Stimulated activated CD8-positive, alpha-beta memory T cell treated with anti-CD3 and anti-CD28 coated beads, Interleukin-12 subunit alpha, Interleukin-12 subunit beta, amount 100 ng/mL, for 1 hour (primary cell): ENCODE measurements around the gene BICDL2.

Source experiments
- DNase-seq: peaks from one replicate; pipeline ENCODE4 v3.0.0-alpha.2; 2020; ENCODE audit warnings: low read depth

BICDL2 gene

DNA sequence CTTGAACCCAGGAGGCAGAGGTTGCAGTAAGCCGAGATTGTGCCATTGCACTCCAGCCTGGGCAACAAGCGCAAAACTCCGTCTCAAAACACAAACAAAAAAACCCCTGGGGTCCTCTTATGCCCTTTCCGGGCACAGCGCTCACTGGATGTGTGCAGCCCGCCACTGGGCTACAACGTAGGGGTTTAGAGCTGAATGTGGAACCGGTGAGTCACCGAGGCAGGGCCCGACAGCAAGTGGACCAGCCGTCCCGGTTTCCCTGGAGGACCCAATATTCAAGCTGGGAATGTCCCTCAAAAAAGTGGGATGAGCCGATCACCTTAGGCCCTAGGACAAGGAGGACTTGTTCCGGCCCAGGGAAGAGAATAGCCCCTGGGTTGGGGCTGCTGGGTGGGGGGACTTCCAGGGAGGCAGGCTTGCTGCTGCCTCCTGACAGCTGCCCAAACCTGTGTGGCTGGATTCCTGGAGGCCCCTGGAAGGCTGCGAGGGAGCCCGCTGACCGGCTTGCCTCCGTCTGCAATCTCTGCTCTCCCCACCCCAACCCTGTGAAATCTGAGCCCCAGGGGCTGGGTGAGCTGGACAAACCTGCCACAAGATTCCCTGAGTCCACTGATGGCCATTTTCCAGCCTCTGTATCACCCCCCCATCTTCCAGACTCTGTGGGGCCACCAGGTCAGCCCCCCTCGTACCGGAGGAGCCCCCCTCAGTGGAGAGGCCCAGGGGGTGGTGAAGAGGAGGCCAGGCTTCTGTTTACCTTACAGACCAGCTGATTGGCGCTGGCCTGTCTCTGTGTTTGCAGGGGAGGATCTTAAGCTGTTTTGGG is 27.0 kb downstream of the BICDL2 start:
- DNase-seq = no peak

DNA sequence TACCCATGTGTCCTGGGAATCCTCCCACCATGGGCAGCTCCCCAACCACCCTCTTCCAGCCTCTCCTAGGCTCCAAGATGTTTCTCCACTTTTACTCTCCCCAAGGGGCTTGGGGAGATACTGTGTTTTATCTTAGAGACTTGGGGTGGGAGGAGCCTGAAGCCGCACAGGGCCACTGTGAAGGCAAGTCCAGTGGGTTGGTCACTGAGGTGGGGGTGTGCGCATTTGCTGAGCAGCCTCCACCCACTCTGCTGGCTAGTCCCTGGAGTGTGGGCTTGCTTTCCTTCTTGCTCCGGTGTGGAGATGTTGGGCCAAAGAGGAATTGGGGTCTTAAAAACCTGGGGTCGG is 28.1 kb downstream of the BICDL2 start:
- no peak for DNase-seq

- no peak for DNase-seq
These were observed 28.6 kb downstream of the BICDL2 start for GRCh38 chr16:3007957-3008689.

DNA sequence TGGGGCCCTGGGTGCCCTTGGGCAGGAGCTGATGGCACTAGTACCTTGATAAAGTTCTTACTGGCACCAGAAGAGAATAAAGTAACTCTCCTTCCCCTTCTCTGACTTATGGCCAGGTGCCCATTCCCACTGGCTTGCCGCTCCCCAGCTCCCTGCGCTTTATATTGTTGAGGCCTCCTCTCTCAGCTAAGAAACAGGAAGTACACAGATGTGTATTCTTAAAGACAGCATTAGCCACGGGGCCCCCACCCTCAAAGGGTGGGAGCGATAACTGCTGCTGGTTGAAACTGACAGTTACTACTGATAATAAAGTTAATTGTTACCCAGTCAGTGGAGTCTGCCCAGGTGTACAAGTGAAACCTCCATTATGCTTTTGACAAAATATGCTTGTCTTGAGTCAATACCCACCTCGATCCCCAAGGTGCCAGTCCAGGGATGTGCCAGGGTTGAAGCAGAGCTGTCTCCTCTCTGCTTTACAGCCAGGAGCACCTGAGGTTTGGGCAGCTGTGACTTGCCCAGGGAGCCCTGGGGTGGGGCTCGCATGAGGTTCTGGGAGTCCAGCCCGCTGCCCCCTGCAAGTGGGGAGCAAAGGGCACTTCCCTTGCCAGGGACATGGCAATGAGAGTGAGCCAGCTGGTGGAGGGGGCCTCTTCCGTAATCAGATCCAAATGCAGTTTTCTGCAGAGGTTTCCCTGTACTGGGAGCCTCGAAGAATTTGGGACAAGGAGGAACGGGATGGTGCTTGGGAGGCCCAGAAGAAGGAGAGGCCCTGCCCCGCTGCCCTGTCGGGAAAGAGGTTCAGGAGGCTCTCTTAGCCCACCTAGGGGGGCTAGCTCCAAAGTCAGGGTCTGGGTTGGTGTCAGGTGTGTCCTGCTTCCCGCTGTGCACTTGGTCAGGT is 29.4 kb downstream of the BICDL2 start:
- DNase-seq = no peak

DNA sequence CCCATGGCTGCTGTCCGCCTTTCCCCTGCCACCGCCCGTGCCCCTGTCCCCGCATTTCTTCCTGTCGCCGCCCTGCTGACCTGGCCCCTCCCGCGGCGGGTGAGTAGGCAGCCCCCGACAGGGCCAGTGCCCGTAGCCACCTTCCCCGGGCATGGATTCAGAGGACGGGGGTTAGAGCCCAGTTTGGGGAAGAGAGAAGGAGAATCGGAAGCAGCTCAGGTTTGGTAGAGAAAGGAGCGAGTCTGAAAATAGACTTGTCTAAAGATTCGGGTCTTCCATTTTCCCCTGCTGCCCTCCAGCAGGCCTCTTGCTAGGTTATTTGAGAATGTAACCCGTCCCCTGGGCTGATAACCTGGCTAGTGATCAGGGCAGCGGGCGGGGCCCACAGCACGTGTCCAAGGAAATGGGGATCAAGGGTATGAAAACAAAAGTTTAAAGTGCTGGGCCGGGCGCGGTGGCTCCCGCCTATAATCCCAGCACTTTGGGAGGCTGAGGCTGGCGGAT is 31.9 kb downstream of the BICDL2 start:
- DNase-seq = no peak

- no peak for DNase-seq
These were observed 32.4 kb downstream of the BICDL2 start for GRCh38 chr16:3004319-3004718.

DNA sequence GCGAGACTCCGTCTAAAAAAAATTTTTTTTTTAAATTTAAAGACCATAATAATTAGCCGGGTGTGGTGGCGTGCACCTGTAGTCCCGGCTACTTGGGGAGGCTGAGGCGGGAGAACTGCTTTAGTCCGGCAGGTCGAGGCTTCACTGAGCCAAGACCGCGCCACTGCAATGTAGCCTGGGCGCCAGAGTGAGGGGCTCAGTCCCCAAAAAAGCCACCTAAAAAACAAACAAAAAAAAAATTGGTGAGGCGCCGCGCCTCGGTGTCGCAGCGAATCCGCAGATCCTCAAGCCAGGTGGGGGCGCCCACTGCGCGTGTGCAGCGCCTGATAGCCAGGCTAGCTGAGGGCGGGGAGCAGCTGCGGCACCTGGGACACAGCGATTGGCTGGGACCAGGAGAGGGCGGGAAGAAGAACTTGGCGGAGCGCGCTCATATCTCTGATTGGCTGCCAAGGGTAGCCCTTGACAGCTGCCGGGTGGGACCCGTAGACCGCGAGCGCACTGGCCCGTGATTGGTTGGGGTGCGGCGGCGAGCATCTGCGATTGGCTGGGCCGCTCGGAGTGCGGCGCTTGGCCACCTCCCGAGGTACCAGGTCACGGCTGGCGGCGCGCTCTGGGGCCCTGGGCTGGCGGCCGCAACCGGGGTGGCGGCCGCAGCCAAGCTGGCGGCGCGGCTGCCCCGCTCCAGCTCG is 33.0 kb downstream of the BICDL2 start:
- peak; percentile 94 for DNase-seq

GRCh38 chr16:3001316-3001715 is 35.4 kb downstream of the BICDL2 start:
- no peak for DNase-seq

DNA sequence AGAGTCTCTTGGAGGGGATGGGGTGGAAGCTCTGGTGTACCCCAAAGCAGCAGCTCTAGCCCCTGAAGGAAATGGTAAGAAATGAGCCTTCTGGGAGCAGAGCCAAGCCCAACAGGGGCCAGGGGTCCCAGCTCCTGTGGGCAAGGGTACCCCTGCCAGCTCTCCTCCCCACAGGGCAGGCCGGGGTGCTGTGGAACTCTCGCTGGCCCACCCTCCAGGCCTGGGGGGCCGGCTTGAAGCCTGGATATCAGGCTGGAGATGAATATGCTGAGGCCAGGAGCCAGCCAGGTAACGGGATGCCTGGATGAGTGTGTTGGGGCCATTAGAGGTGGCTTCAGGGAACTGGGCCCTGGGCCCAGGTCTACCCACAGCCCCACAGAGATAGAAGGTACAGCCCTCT is 36.2 kb downstream of the BICDL2 start:
- no peak for DNase-seq

DNA sequence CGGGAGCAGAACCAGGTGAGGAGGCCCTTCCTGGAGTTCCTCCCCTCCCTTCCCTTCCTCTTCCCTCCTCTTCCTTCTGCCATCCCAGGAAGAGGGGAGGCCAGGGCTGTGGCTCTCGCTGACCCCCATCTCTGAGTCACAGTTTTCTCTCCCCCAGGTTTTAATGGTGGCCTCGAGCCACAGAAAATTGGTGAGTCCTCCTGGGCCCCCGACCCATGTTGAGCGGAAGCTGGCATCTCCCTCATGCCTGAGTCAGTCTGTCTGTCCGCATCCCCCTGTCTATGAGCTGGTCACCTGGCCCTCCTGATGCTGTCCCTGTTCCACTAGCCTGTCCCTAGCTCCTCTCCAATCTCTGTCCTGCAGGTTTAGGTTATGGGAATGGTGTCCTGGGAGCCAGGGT is 36.8 kb downstream of the BICDL2 start:
- no peak for DNase-seq

GRCh38 chr16:2996298-2996697 is 40.4 kb downstream of the BICDL2 start:
- DNase-seq = no peak

- no peak for DNase-seq
These were observed 44.2 kb downstream of the BICDL2 start for GRCh38 chr16:2992383-2993081.

DNA sequence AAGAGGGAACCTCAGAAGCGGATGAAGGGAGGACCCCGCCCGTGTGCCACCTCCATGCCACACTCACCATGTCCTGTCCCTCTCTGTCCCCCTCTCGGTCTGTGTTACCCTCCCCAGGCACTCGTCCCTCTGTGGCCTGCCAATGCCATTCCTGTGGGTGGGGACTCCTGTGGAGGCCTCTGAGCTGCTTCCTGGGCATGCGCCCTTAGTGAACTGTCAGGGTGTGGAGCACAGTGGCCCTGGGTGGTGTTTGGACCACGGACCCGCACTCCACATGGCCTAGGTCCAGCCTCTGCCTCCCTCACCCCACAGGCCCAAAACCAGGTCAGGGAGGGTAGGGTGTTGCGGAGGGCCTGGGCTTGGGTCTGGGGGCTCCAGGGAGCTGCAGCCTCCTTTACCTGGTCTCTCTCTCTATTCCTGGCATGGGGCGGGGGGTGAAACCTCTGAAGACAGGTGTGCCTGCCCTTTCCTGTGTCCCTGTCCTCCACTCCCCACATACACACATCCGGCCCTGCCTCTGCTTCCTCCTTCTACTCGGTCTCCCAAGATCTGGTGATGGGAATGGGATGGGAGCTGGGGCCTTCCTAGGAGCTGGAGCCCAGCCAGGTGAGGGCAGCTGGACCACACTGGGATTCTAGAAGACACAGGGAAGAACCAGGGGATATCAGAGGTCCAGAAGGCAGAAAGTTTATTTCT is 45.0 kb downstream of the BICDL2 start:
- DNase-seq = no peak

DNA sequence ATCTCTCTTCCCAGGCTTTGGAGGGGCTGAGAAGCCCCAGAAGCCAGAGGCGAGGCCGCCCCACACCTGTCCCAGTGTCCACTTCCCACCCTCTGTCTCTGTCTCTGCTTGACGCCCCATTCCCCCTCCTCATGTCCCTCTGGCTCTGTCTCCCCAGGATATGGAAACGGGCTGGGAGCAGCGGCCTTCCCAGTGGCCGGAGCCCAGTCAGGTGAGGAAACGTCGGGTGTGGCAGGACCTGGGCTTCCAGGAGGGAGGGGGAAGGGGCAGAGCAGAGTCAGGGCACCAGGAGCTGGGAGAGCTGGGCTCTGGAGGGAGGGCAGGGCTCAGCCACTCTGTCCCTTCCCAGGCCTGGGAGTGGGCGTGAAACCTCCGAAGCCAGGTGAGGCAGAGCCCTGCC is 45.9 kb downstream of the BICDL2 start:
- no peak for DNase-seq

- no peak for DNase-seq
These were observed 48.1 kb downstream of the BICDL2 start for GRCh38 chr16:2988590-2989099.

DNA sequence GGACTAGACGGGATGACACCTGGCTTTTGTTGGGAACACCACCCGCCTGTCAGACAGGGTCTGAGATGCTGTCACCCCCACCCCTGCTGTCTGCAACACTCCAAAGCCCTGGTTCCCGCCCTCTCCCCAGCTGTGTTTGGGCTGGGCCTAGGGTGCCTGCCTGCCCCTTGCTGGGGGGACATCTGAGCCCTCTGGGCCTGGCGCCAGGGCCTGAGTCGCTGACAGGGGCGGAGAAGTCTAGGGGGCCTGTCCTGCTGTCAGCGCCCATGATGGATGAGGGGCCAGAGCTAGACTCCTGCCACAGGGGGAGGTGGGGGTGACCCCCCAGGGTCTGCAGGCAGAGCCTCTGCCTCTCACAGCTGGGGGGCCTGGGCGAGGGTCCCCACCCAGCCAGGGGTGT is 48.9 kb downstream of the BICDL2 start:
- DNase-seq = no peak

- no peak for DNase-seq
These were observed 49.5 kb downstream of the BICDL2 start for GRCh38 chr16:2987286-2987685.

GRCh38 chr16:2986623-2987188 is 50.0 kb downstream of the BICDL2 start:
- no peak for DNase-seq

DNA sequence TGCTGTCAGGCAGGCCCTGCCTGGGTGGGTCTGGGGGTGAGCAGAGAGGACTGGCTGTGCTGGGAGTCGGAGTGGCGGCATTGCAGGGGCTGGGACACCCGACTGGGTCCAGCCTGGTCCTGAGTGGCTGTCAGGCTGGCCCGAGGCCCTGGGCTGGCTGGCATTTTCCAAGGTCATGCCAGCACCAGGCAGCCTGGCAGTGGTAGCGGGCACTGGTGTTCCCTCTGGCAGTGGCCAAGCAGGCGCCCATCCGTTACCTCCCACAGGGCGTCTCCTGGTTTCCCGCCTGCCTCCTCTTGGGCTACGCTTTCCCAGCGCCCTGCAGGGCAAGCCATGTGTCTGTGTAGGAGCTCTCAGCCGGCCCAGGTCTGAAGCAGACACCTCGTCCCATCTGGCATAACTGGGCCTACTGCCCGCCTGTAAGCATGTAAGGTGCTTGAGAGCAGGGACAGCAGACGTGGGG is 50.8 kb downstream of the BICDL2 start:
- DNase-seq = no peak

DNA sequence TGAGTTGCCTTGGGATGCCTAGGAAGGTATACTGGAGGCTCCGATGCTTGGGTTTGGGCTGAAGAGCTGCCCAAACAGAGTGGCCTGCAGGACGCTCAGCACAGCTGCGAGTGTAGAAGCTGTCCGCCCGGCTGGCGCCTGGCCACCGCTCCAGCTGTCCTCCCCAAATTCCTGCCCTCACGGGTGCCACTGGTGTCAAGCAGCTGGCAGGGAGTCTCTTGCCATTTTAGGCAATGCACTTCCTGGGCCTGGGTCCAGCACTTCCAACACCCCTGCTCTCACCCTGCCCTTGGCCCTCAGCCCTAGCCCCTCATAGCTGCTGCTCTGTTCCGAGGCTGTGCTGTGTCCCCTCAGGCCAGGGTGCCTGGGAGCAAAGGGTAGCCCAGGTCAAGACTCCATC is 51.3 kb downstream of the BICDL2 start:
- DNase-seq = no peak
